Measurements from ENCODE around the gene C1orf105.

The C1orf105 gene

DNA sequence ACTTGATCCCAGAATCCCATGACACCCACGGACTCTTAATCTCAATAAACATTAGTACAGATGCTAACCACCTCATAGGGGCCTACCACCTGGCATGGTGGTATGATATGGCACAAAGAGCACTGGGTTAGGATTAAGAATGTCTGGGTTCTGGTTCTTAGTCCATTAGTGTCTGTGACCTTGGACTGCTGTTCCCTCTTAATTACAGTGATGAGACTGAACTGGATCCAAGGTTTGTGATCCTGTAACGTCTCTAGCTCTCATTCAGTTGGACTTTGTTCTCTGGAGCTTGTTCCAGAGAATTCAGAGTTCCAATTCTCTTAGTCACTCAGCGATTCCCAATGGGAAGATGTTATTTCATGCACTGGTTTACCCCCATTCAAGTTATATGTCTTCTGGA lies 47.0 kb downstream of the C1orf105 start:
- TF ChIP-seq EZH2phosphoT487 (conservative IDR thresholded peaks at IDR 0.05; ENCODE audit: low read length) = no peak
- TF ChIP-seq, protein P1, sequence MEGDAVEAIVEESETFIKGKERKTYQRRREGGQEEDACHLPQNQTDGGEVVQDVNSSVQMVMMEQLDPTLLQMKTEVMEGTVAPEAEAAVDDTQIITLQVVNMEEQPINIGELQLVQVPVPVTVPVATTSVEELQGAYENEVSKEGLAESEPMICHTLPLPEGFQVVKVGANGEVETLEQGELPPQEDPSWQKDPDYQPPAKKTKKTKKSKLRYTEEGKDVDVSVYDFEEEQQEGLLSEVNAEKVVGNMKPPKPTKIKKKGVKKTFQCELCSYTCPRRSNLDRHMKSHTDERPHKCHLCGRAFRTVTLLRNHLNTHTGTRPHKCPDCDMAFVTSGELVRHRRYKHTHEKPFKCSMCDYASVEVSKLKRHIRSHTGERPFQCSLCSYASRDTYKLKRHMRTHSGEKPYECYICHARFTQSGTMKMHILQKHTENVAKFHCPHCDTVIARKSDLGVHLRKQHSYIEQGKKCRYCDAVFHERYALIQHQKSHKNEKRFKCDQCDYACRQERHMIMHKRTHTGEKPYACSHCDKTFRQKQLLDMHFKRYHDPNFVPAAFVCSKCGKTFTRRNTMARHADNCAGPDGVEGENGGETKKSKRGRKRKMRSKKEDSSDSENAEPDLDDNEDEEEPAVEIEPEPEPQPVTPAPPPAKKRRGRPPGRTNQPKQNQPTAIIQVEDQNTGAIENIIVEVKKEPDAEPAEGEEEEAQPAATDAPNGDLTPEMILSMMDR (IDR thresholded peaks at IDR 0.05; ENCODE audit: insufficient read depth, low read length, poor library complexity, severe bottlenecking) = no peak
- no peak overlapping the region for H3K4me3 ChIP-seq (ENCODE audit: insufficient read depth, low read length, poor library complexity, severe bottlenecking)
- no peak overlapping the region for H3K27ac ChIP-seq (ENCODE audit: low read depth, low read length)
- no peaks in the 10 kb centered on the region for H4K20me1 ChIP-seq (ENCODE audit: low read depth, low read length)
- H2AFZ ChIP-seq (ENCODE audit: low read depth, low read length, severe bottlenecking) = no peak overlapping the region
- H3K9ac ChIP-seq (ENCODE audit: low read length) = no peak overlapping the region
- no peaks in the 10 kb centered on the region for H3K9me3 ChIP-seq (ENCODE audit: insufficient read depth, low read length)
- H3K36me3 ChIP-seq (ENCODE audit: low read length) = no peaks in the 10 kb centered on the region
- no peaks in the 10 kb centered on the region for H3K9me2 ChIP-seq (replicated peaks; ENCODE audit: insufficient read depth, low read length)
- no peak overlapping the region for H3K4me2 ChIP-seq (ENCODE audit: low read depth, low read length, poor library complexity, severe bottlenecking)
- H3K27me3 ChIP-seq (ENCODE audit: low read length) = no peaks in the 10 kb centered on the region
- no peaks in the 10 kb centered on the region for H3F3A ChIP-seq (ENCODE audit: insufficient read depth)
- no peaks in the 10 kb centered on the region for H3K79me2 ChIP-seq (ENCODE audit: insufficient read depth, low read length)

GRCh38 chr1:172468296-172468695 lies 47.8 kb downstream of the C1orf105 start:
- Histone ChIP-seq H3K4me2 (ENCODE audit: low read depth, low read length, poor library complexity, severe bottlenecking) (no peak overlapping the region), H3K27me3 (ENCODE audit: low read length) (no peaks in the 10 kb centered on the region), H4K20me1 (ENCODE audit: low read depth, low read length) (no peaks in the 10 kb centered on the region), H3F3A (ENCODE audit: insufficient read depth) (no peaks in the 10 kb centered on the region), H3K9me2 (replicated peaks; ENCODE audit: insufficient read depth, low read length) (no peaks in the 10 kb centered on the region), H3K4me3 (ENCODE audit: insufficient read depth, low read length, poor library complexity, severe bottlenecking) (no peak overlapping the region), H3K9me3 (ENCODE audit: insufficient read depth, low read length) (no peaks in the 10 kb centered on the region), H2AFZ (ENCODE audit: low read depth, low read length, severe bottlenecking) (no peak overlapping the region), H3K27ac (ENCODE audit: low read depth, low read length) (no peak overlapping the region), H3K9ac (ENCODE audit: low read length) (no peak overlapping the region), H3K79me2 (ENCODE audit: insufficient read depth, low read length) (no peaks in the 10 kb centered on the region), H3K36me3 (ENCODE audit: low read length) (no peaks in the 10 kb centered on the region)
- TF ChIP-seq EZH2phosphoT487 (conservative IDR thresholded peaks at IDR 0.05; ENCODE audit: low read length) = no peak
- TF ChIP-seq, protein P1 (IDR thresholded peaks at IDR 0.05; ENCODE audit: insufficient read depth, low read length, poor library complexity, severe bottlenecking) = no peak

DNA sequence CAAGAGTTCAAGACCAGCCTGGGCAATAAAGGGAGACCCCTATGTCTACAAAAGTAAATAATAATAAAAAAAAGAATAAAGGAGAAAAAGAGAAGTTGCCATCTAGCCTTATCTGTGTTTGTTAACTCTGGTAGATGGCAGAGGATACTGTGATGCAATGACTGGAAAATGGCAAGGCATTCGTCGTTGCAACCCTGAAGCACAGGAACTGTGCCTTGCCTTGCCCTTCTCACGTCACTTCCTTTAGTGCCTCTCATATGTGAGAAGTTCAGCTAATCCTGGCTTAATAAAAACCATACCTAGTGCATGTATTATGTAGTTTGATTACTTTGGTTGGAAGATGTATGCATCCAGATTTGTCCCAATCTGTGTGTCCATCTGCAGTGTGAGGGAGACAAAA lies 49.2 kb downstream of the C1orf105 start:
- no peaks in the 10 kb centered on the region for H4K20me1 ChIP-seq (ENCODE audit: low read depth, low read length)
- H3K4me2 ChIP-seq (ENCODE audit: low read depth, low read length, poor library complexity, severe bottlenecking) = no peak overlapping the region
- H3K4me3 ChIP-seq (ENCODE audit: insufficient read depth, low read length, poor library complexity, severe bottlenecking) = no peak overlapping the region
- no peaks in the 10 kb centered on the region for H3K9me2 ChIP-seq (replicated peaks; ENCODE audit: insufficient read depth, low read length)
- H2AFZ ChIP-seq (ENCODE audit: low read depth, low read length, severe bottlenecking) = no peak overlapping the region
- no peaks in the 10 kb centered on the region for H3F3A ChIP-seq (ENCODE audit: insufficient read depth)
- no peaks in the 10 kb centered on the region for H3K36me3 ChIP-seq (ENCODE audit: low read length)
- no peaks in the 10 kb centered on the region for H3K79me2 ChIP-seq (ENCODE audit: insufficient read depth, low read length)
- H3K9ac ChIP-seq (ENCODE audit: low read length) = no peak overlapping the region
- TF ChIP-seq EZH2phosphoT487 (conservative IDR thresholded peaks at IDR 0.05; ENCODE audit: low read length) = no peak
- TF ChIP-seq, protein P1 (IDR thresholded peaks at IDR 0.05; ENCODE audit: insufficient read depth, low read length, poor library complexity, severe bottlenecking) = no peak
- H3K27ac ChIP-seq (ENCODE audit: low read depth, low read length) = no peak overlapping the region
- no peaks in the 10 kb centered on the region for H3K9me3 ChIP-seq (ENCODE audit: insufficient read depth, low read length)
- no peaks in the 10 kb centered on the region for H3K27me3 ChIP-seq (ENCODE audit: low read length)

Measured in SU-DHL-6 (cell line).